HCT116 (cell line): ENCODE measurements around the gene RGP1. TPM values are rescaled to one million over a fixed set of nuclear protein-coding genes. Genes with fewer than 3 reads are reported as not detected.

Source experiments
- ATAC-seq: fragments of 200-7000 bp; cut with Tn5 transposase; 2 replicates; pipeline ENCODE4 v1.9.1; 2020; ENCODE audit warnings: mild to moderate bottlenecking, moderate library complexity
- BruUV-seq: library from RNA; stranded (reverse); fragments of 400-500 nt; replicated peaks from 2 replicates; lab custom pipeline; 2021; lab: Mats Ljungman, UMichigan
- CTCF ChIA-PET: fragments of 300-600 bp; sonication (Branson Sonifier 250); formaldehyde crosslinking; loops from one replicate; lab custom pipeline; 2021; ENCODE audit warnings: antibody characterized with exemption; lab: Charles Lee
- POLR2A ChIA-PET: fragments of 300-600, 350-600 bp; sonication (Branson Sonifier 250); formaldehyde crosslinking; loops from one replicate; lab custom pipeline; 2021; ENCODE audit warnings: antibody characterized with exemption; lab: Charles Lee
- RAD21 ChIA-PET, 2 experiments: fragments of 300-600 bp; sonication (Branson Sonifier 250); formaldehyde crosslinking; loops; one replicate each; lab custom pipeline; 2023; ENCODE audit warnings: low total read pairs in 2 of 2; ENCODE audit not compliant: uncharacterized antibody in 2 of 2, unreplicated experiment in 2 of 2, low non-redundant PET in 1 of 2; lab: Charles Lee
- DNase-seq: peaks from one replicate; pipeline ENCODE4 v3.0.0-alpha.2; 2010; ENCODE audit warnings: low read depth, low spot score
- H2AFZ ChIP-seq: fragments of 200-600 bp; shearing (Covaris generic), sonication (generic); 2 replicates; pipeline ENCODE4 v1.6.1; 2017; ENCODE audit warnings: low read depth, mixed run types, mixed read lengths, antibody characterized with exemption, low read length; ENCODE audit not compliant: poor library complexity, severe bottlenecking
- H3K27ac ChIP-seq: 2 replicates; pipeline ENCODE4 v1.5.1; 2012; ENCODE audit warnings: low read depth, low read length
- H3K27me3 ChIP-seq: fragments of 200-600 bp; sonication (generic); 2 replicates; pipeline ENCODE4 v1.6.1; 2016; ENCODE audit warnings: mixed run types, low read length, mixed read lengths; ENCODE audit not compliant: insufficient read depth
- H3K36me3 ChIP-seq, 2 experiments: fragments of 200-500 bp in 1 of 2; fragments of 200-600 bp in 1 of 2; sonication (Bioruptor generic) in 1 of 2; sonication (generic) in 1 of 2; 2 replicates each; pipeline versions ENCODE4 v1.5.1 to v1.6.1; 2014 to 2016; ENCODE audit warnings: low read length in 2 of 2, inconsistent platforms in 1 of 2, mixed read lengths in 1 of 2, mixed run types in 1 of 2; ENCODE audit not compliant: insufficient read depth in 2 of 2, control insufficient read depth in 1 of 2
- H3K4me1 ChIP-seq, 2 experiments: fragments of 200-600 bp in 1 of 2; sonication (generic) in 1 of 2; 2 replicates each; pipeline versions ENCODE4 v1.5.1 to v1.6.1; 2012 to 2017; ENCODE audit warnings: low read length in 2 of 2, inconsistent platforms in 1 of 2, mild to moderate bottlenecking in 1 of 2, mixed read lengths in 1 of 2, mixed run types in 1 of 2, moderate library complexity in 1 of 2; ENCODE audit not compliant: insufficient read depth in 2 of 2, control insufficient read depth in 1 of 2
- H3K4me2 ChIP-seq: fragments of 200-600 bp; sonication (generic); 2 replicates; pipeline ENCODE4 v1.6.1; 2017; ENCODE audit warnings: mixed run types, low read length, mixed read lengths
- H3K4me3 ChIP-seq, 2 experiments: fragments of 200-600 bp in 1 of 2; sonication (generic) in 1 of 2; replicated peaks in 1 of 2; 2 replicates each; pipeline ENCODE4 v1.5.1; 2011 to 2016; ENCODE audit warnings: low read length in 2 of 2, control low read depth in 1 of 2, low read depth in 1 of 2, mild to moderate bottlenecking in 1 of 2, mixed read lengths in 1 of 2, mixed run types in 1 of 2
- H3K79me2 ChIP-seq: fragments of 200-600 bp; sonication (generic); 2 replicates; pipeline ENCODE4 v1.6.1; 2017; ENCODE audit warnings: mild to moderate bottlenecking, mixed run types, low read length, moderate library complexity, mixed read lengths; ENCODE audit not compliant: insufficient read depth
- H3K9ac ChIP-seq: fragments of 200-600 bp; sonication (generic); 2 replicates; pipeline ENCODE4 v1.6.1; 2016; ENCODE audit warnings: low read length, mixed read lengths
- H3K9me2 ChIP-seq: fragments of 200-600 bp; sonication (generic), shearing (Covaris generic); 2 replicates; pipeline ENCODE4 v1.6.1; 2017; ENCODE audit warnings: mixed run types, mild to moderate bottlenecking, moderate library complexity; ENCODE audit not compliant: insufficient read depth
- H3K9me3 ChIP-seq, 2 experiments: fragments of 200-500 bp in 1 of 2; fragments of 200-600 bp in 1 of 2; sonication (Bioruptor generic) in 1 of 2; sonication (generic) in 1 of 2; 2 replicates each; pipeline ENCODE4 v1.6.1; 2014 to 2017; ENCODE audit warnings: low read length in 2 of 2, mixed read lengths in 2 of 2, inconsistent platforms in 1 of 2, low read depth in 1 of 2, mild to moderate bottlenecking in 1 of 2, mixed run types in 1 of 2, moderate library complexity in 1 of 2; ENCODE audit not compliant: control insufficient read depth in 1 of 2, insufficient read depth in 1 of 2
- H4K20me1 ChIP-seq: fragments of 200-600 bp; sonication (generic), shearing (Covaris generic); 2 replicates; pipeline ENCODE4 v1.6.1; 2017; ENCODE audit warnings: mixed run types, mild to moderate bottlenecking, moderate library complexity; ENCODE audit not compliant: insufficient read depth
- CBX3 ChIP-seq: IDR thresholded peaks from 2 replicates; pipeline ENCODE4 v1.6.1; 2012; ENCODE audit warnings: low read depth
- CEBPB ChIP-seq: IDR thresholded peaks from 2 replicates; pipeline ENCODE4 v1.6.1; 2012; ENCODE audit warnings: low read depth
- EGR1 ChIP-seq: IDR thresholded peaks from 2 replicates; pipeline ENCODE4 v1.6.1; 2012; ENCODE audit warnings: low read depth
- EZH2 ChIP-seq: fragments of 200-600 bp; sonication (generic); IDR thresholded peaks from 2 replicates; pipeline ENCODE4 v1.6.1; 2017; ENCODE audit warnings: antibody characterized with exemption, mixed run types
- EZH2phosphoT487 ChIP-seq: fragments of 200-600 bp; IDR thresholded peaks from 2 replicates; pipeline ENCODE4 v1.6.1; 2018; ENCODE audit warnings: antibody characterized with exemption, borderline replicate concordance
- POLR2AphosphoS5 ChIP-seq: IDR thresholded peaks from 2 replicates; pipeline ENCODE4 v1.6.1; 2011; ENCODE audit warnings: mild to moderate bottlenecking, low read depth, low read length, moderate library complexity
- RAD21 ChIP-seq: IDR thresholded peaks from 2 replicates; pipeline ENCODE4 v1.6.1; 2012; ENCODE audit warnings: low read depth, mild to moderate bottlenecking
- SIN3A ChIP-seq: IDR thresholded peaks from 2 replicates; pipeline ENCODE4 v1.6.1; 2012; ENCODE audit warnings: low read depth
- SP1 ChIP-seq: IDR thresholded peaks from 2 replicates; pipeline ENCODE4 v1.6.1; 2012; ENCODE audit warnings: low read depth
- TCF7L2 ChIP-seq: IDR thresholded peaks from 2 replicates; pipeline ENCODE4 v1.7.0; 2011; ENCODE audit warnings: borderline replicate concordance, inconsistent platforms; ENCODE audit not compliant: insufficient read depth, insufficient read length; ENCODE audit errors: extremely low read depth
- YY1 ChIP-seq: IDR thresholded peaks from 2 replicates; pipeline ENCODE4 v1.6.1; 2011; ENCODE audit warnings: low read length, low read depth, moderate library complexity, mild to moderate bottlenecking; ENCODE audit not compliant: insufficient replicate concordance; ENCODE audit errors: extremely low read depth
- ZFX ChIP-seq: fragments of 450-650 bp; IDR thresholded peaks from 2 replicates; pipeline ENCODE4 v1.6.1; 2017
- ZNF274 ChIP-seq: fragments of 200-500 bp; sonication (Bioruptor generic); IDR thresholded peaks from 2 replicates; pipeline ENCODE4 v1.6.1; 2014; ENCODE audit warnings: mild to moderate bottlenecking, low read depth, low read length, inconsistent platforms
- intact Hi-C: fragments of 100-400 bp; cut with micrococcal nuclease; formaldehyde crosslinking; loops from 2 replicates; pipeline ENCODE4 v1.10.0; 2022
- total RNA-seq: library from RNA; stranded (reverse); gene quantifications from one replicate; pipeline ENCODE4 v1.2.1, GENCODE V29; 2021; ENCODE audit not compliant: unreplicated experiment
- TF ChIP-seq, protein P1 (sequence below): IDR thresholded peaks from 2 replicates; pipeline ENCODE4 v1.6.1; 2012
- TF ChIP-seq, protein P2 (sequence below): IDR thresholded peaks from 2 replicates; pipeline ENCODE4 v1.6.1; 2012
- TF ChIP-seq, protein P3 (sequence below): IDR thresholded peaks from 2 replicates; pipeline ENCODE4 v1.6.1; 2012; ENCODE audit warnings: low read depth

Gene RGP1
- total RNA-seq, 1 experiment from 2014 or later = 32.6 TPM

DNA sequence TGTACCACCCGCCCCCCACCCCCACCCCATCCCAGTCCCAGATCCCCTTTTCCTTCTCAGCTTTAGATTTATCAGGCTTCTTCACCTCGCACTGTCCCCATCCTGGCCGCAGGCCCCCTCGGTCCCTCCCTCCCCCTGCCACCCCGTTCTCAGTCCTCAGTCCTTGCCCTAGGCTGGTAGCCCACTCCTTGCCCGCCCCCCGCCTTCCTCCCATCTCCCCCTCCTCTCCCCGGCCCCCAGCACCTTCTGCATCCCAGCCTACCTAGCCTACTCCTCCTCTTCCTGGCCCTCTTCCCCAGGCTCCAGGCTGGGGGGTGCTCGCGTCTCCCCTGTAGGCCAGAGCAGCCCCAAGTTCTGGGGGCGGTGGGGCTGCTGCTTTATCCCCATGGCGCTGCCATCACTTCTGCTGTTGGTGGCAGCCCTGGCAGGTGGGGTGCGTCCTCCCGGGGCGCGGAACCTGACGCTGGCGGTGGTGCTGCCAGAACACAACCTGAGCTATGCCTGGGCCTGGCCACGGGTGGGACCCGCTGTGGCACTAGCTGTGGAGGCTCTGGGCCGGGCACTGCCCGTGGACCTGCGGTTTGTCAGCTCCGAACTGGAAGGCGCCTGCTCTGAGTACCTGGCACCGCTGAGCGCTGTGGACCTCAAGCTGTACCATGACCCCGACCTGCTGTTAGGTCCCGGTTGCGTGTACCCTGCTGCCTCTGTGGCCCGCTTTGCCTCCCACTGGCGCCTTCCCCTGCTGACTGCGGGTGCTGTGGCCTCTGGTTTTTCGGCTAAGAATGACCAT lies 43.1 kb downstream of the RGP1 start:
- Histone ChIP-seq H3K9ac (no peak overlapping the region), H3K9me2 (no peaks in the 10 kb centered on the region), H3K36me3 (0 out of 4 replicates have a peak, but pooled peaks cover 0 to 4% of the 10 kb centered on the region in 2 experiments), H2AFZ (no peak overlapping the region), H3K27me3 (no peaks in the 10 kb centered on the region), H4K20me1 (no peaks in the 10 kb centered on the region), H3K4me3 (no peak overlapping the region), H3K27ac (no peak overlapping the region), H3K4me1 (peaks cover 0 to 11% of the 10 kb centered on the region in 2 experiments; a peak in 1 of 4 replicates), H3K9me3 (no peaks in the 10 kb centered on the region), H3K4me2 (no peak overlapping the region), H3K79me2 (no peaks in the 10 kb centered on the region)
- ATAC-seq = no peak
- no peak for DNase-seq
- intact Hi-C loops = no loop called here
- TF ChIP-seq ZFX (no peak), ZNF274 (no peak), YY1 (no peak), EGR1 (no peak), EZH2phosphoT487 (no peak), CBX3 (no peak), SP1 (no peak), RAD21 (no peak), EZH2 (no peak), SIN3A (no peak), CEBPB (no peak), TCF7L2 (no peak), POLR2AphosphoS5 (no peak)
- TF ChIP-seq, protein P1, sequence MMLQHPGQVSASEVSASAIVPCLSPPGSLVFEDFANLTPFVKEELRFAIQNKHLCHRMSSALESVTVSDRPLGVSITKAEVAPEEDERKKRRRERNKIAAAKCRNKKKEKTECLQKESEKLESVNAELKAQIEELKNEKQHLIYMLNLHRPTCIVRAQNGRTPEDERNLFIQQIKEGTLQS = no peak
- TF ChIP-seq, protein P2, sequence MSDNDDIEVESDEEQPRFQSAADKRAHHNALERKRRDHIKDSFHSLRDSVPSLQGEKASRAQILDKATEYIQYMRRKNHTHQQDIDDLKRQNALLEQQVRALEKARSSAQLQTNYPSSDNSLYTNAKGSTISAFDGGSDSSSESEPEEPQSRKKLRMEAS = no peak
- TF ChIP-seq, protein P3, sequence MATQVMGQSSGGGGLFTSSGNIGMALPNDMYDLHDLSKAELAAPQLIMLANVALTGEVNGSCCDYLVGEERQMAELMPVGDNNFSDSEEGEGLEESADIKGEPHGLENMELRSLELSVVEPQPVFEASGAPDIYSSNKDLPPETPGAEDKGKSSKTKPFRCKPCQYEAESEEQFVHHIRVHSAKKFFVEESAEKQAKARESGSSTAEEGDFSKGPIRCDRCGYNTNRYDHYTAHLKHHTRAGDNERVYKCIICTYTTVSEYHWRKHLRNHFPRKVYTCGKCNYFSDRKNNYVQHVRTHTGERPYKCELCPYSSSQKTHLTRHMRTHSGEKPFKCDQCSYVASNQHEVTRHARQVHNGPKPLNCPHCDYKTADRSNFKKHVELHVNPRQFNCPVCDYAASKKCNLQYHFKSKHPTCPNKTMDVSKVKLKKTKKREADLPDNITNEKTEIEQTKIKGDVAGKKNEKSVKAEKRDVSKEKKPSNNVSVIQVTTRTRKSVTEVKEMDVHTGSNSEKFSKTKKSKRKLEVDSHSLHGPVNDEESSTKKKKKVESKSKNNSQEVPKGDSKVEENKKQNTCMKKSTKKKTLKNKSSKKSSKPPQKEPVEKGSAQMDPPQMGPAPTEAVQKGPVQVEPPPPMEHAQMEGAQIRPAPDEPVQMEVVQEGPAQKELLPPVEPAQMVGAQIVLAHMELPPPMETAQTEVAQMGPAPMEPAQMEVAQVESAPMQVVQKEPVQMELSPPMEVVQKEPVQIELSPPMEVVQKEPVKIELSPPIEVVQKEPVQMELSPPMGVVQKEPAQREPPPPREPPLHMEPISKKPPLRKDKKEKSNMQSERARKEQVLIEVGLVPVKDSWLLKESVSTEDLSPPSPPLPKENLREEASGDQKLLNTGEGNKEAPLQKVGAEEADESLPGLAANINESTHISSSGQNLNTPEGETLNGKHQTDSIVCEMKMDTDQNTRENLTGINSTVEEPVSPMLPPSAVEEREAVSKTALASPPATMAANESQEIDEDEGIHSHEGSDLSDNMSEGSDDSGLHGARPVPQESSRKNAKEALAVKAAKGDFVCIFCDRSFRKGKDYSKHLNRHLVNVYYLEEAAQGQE = no peak
- no TSS peak for BruUV-seq
- CTCF ChIA-PET = interaction anchor here (1.2 to 1.9 kb wide), 2 partner anchors 34 to 119 kb away, joined by 3 to 6 read pairs; no protein-coding TSS in a partner anchor
- POLR2A ChIA-PET = no interaction called here
- RAD21 ChIA-PET = no interaction called here
